ENCODE data around the gene HOXB8. TPM values are rescaled to one million over a fixed set of nuclear protein-coding genes. Genes with fewer than 3 reads are reported as not detected.

Gene HOXB8
- total RNA-seq, 1 experiment from 2014 or later = 11.2 TPM

- DNase-seq (ENCODE audit: low read depth) = no peak
Measured at GRCh38 chr17:48611213-48611612, 3.9 kb downstream of the HOXB8 start.

- DNase-seq (ENCODE audit: low read depth) = peak; percentile 65
Measured at GRCh38 chr17:48610282-48611211, 4.5 kb downstream of the HOXB8 start, which contains the start of gene HOXB7. TSS of gene HOXB7 (minus strand) at chr17:48611017. CDS start at chr17:48610918, 99 bp downstream.

- DNase-seq (ENCODE audit: low read depth) = no peak
Measured at GRCh38 chr17:48609759-48610281, 5.3 kb downstream of the HOXB8 start.

GRCh38 chr17:48609033-48609432 lies 6.1 kb downstream of the HOXB8 start:
- no peak for DNase-seq (ENCODE audit: low read depth)

GRCh38 chr17:48608494-48608834 lies 6.6 kb downstream of the HOXB8 start:
- DNase-seq (ENCODE audit: low read depth) = no peak

- DNase-seq (ENCODE audit: low read depth) = no peak
Measured at GRCh38 chr17:48606892-48607614, 8.0 kb downstream of the HOXB8 start.

- DNase-seq (ENCODE audit: low read depth) = no peak
Measured at GRCh38 chr17:48605991-48606891, 8.9 kb downstream of the HOXB8 start.

GRCh38 chr17:48605409-48605919 lies 9.6 kb downstream of the HOXB8 start:
- DNase-seq (ENCODE audit: low read depth) = no peak

- DNase-seq (ENCODE audit: low read depth) = peak; percentile 80
Measured at GRCh38 chr17:48604770-48605329, 10.2 kb downstream of the HOXB8 start, which contains the start of gene HOXB6. TSS of gene HOXB6 (minus strand) at chr17:48604986. CDS start at chr17:48598150, 6,836 bp downstream.

- DNase-seq (ENCODE audit: low read depth) = peak; percentile 84
Measured at GRCh38 chr17:48603959-48604769, 10.9 kb downstream of the HOXB8 start.

- DNase-seq (ENCODE audit: low read depth) = no peak
Measured at GRCh38 chr17:48601539-48602425, 13.3 kb downstream of the HOXB8 start.

- no peak for DNase-seq (ENCODE audit: low read depth)
Measured at GRCh38 chr17:48601207-48601538, 13.9 kb downstream of the HOXB8 start.

GRCh38 chr17:48600244-48601098 lies 14.6 kb downstream of the HOXB8 start:
- DNase-seq (ENCODE audit: low read depth) = no peak

- DNase-seq (ENCODE audit: low read depth) = no peak
Measured at GRCh38 chr17:48599354-48599753, 15.7 kb downstream of the HOXB8 start.

- DNase-seq (ENCODE audit: low read depth) = no peak
Measured at GRCh38 chr17:48598736-48599135, 16.4 kb downstream of the HOXB8 start.

GRCh38 chr17:48597778-48598631 lies 17.1 kb downstream of the HOXB8 start:
- DNase-seq (ENCODE audit: low read depth) = peak; percentile 79

GRCh38 chr17:48597528-48597777 lies 17.6 kb downstream of the HOXB8 start:
- DNase-seq (ENCODE audit: low read depth) = no peak

Measured in HT1080 (cell line).